SH-SY5Y (cell line): ENCODE data around the gene MINDY2.

Experiments
- GATA2 ChIP-seq: IDR thresholded peaks from 2 replicates; pipeline ENCODE4 v1.6.1; 2011; ENCODE audit warnings: mild to moderate bottlenecking, low read depth, low read length
- GATA3 ChIP-seq: IDR thresholded peaks from 2 replicates; pipeline ENCODE4 v1.6.1; 2011; ENCODE audit warnings: low read depth, mild to moderate bottlenecking, low read length, moderate library complexity

- TF ChIP-seq GATA3, result no peak
- TF ChIP-seq GATA2, result no peak
These were observed 24.7 kb downstream of the MINDY2 start for GRCh38 chr15:58795825-58796224.
